Activated CD8-positive, alpha-beta memory T cell treated with anti-CD3 and anti-CD28 coated beads for 48 hours (primary cell): ENCODE measurements around the gene PDE1C.

Experiments
- DNase-seq, 3 experiments: peaks; one replicate each; pipeline ENCODE4 v3.0.0-alpha.2; 2020; ENCODE audit warnings: low read depth in 2 of 3, low spot score in 2 of 3

PDE1C gene

DNA sequence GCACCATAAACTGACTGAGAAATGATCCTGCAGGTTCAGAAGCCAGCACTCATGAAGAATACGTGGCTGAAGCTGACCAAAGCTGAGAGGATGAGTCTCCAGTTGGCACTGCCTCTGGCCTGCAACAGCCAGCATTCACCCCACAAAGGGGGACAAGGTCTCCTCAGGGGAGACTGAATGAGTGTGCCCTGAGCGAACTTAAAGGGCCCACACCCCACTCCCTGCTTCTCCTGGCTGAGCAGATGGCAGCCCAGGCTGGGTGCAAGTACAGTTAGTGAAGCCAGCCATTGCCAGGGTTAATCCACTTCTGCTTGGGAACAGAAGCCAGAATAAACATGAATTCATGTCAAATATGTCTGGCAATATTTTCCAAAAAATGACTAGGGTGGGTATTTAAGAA lies 285.1 kb downstream of the PDE1C start:
- DNase-seq, result no peak

DNA sequence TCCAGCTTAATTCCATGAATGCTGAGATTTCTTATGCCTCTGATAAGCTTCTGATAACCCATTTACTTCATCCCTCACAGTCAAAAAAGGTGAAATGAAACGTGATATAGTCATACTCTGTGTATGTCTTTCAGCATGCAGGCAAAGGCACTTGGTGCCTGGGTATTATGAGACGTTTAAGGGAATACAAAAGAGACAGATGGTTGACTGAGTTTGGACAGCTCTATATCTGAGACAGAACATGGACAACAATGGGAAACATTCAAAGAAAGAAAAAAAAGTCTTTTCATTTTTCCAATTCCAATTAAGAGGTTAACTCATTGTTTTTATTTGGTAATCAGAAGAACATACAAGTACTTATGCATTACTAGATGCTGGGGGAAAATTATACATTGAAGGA lies 287.0 kb downstream of the PDE1C start:
- no peak for DNase-seq

GRCh38 chr7:31782411-31782991 lies 287.7 kb downstream of the PDE1C start:
- no peak for DNase-seq

- no peak for DNase-seq
These were observed 291.9 kb downstream of the PDE1C start for GRCh38 chr7:31778296-31778695.

GRCh38 chr7:31776616-31777015 lies 293.6 kb downstream of the PDE1C start:
- DNase-seq, result no peak

GRCh38 chr7:31775556-31775955 lies 294.7 kb downstream of the PDE1C start:
- no peak for DNase-seq

GRCh38 chr7:31772211-31772610 lies 298.0 kb downstream of the PDE1C start:
- no peak for DNase-seq

DNA sequence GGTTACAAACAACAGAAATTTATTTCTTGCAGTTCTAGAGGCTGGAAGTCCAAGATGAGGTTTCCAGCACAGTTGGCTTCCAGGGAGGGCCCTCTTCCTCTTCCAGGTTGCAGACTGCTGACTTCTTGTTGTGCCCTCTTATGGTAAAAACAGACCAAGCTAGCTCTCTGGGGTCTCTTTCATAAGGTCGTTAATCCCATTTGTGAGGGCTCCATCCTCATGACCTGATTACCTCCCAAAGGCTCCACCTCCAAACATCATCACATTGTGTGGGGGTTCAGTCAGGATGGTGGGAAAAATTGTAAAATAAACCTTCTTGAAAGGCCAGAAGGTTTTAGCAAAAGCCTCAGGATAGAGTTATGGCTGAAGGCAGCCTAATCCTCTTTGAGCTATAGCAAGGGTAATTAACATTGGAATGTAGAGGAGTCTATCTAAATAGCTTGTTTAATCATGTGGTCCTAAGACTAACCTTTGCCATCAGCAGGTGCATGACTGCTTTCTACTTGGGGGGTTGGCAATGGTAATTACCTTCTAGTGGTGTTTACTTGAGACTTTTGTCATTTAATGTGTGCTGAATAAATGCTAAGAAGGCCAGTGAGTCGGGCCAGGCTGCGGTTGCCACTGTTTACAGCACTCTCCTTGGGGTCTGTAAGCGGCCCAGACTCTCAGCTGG lies 302.4 kb downstream of the PDE1C start:
- no peak for DNase-seq

DNA sequence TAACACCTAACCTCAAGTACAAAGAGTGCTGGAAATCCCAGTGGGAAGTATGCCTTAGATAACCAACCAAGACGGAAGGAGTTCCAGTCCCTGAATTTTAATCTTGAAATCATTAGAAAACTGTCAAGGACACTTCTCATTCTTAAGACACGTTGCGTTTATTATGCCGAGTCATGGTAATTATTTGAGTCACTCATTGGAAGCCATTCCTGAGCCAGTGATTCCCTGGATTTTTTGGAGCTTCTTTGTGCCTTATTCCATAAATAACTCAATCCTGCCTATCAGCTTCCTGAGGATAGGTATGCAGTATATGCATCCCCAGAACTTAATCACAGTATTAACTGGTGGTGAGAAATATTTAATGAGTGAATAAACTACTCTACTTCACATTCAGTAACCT lies 305.7 kb downstream of the PDE1C start:
- no peak for DNase-seq

DNA sequence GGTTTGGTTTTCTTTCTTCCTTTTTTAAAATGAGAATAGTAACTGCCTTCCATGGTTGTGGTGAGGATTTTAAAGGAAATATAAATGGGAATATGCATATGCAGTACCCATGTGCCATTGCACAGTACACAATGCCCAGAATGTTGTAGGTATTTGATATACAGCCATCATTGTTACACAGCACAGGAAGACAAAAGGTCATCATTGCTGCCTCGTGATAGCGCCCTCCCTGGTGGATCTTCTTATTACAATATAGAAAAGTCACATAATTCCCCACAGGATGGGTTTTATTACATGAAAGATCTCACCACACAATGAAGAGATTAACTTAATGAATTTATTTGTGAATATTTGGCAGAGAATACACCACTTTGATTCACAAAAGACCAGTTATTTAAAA lies 306.7 kb downstream of the PDE1C start:
- DNase-seq, result no peak

DNA sequence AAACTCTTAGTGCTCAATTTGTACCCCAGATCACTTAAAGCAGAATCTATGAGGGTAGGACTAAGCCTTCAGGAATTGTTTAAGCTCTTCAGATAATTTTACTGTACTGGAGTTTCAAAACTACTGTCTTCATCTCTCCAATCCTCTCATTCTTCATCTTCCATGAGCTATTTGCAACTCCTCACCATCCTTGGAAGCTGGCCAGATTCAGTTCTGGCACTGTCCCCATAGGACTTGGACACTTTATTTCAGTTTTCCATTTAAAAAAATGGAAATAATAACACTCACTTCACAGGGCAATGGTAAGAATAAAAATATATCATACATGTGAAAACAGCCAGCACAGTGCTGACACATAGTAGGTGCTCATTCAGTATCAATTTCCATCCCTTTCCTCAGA lies 308.6 kb downstream of the PDE1C start:
- no peak for DNase-seq

- no peak for DNase-seq
These were observed 311.5 kb downstream of the PDE1C start for GRCh38 chr7:31758755-31759154.

- DNase-seq, result no peak
These were observed 318.5 kb downstream of the PDE1C start for GRCh38 chr7:31751726-31752125.

GRCh38 chr7:31748084-31748483 lies 322.1 kb downstream of the PDE1C start:
- no peak for DNase-seq

DNA sequence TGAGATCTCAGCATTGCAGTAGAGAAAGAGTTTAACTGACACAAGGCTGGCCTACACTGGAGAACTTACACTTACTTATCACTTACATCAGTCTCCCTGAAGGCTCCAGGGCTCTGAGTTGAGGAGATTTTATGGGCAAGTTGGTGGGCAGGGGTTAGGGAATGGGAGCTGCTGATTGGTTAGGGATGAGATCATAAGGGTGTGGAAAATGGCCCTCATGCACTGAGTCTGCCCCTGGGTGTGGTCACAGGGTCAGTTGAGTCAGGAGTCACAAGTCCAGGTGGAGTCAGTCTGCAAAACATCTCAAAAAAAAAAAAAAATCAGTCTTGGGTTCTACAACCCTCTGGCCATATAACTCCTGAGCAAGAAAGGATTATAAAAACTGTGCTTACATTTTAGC lies 322.7 kb downstream of the PDE1C start:
- DNase-seq, result no peak

DNA sequence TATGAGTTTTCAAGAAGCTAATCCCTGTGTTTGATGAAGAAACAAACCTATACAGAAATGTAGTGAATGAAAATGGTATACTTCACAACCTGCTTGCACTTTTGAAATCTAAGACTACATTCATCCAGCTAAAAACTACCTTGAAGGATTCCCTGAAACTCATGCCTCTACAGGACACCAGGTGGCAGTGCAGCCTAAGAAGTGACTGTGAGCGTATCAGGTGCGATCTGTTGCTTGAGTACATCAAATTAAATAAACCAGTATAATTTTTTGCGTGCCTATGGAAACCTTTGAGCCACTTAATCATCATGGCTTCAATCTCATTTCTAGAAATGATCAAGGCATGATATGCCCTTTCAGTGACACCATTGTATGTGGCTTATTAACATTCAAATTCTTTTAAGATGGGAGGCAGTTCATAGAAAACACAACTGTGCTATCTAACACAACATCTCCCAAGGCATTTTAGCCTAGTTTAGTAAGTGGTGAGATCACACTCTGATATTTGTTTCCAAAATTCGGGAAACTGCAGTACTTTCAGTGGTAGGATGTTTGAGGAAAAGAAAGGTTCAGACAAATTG lies 325.8 kb downstream of the PDE1C start:
- DNase-seq, result peak in 1 of 3 experiments; percentile 7

GRCh38 chr7:31741852-31742251 lies 328.4 kb downstream of the PDE1C start:
- DNase-seq, result no peak

DNA sequence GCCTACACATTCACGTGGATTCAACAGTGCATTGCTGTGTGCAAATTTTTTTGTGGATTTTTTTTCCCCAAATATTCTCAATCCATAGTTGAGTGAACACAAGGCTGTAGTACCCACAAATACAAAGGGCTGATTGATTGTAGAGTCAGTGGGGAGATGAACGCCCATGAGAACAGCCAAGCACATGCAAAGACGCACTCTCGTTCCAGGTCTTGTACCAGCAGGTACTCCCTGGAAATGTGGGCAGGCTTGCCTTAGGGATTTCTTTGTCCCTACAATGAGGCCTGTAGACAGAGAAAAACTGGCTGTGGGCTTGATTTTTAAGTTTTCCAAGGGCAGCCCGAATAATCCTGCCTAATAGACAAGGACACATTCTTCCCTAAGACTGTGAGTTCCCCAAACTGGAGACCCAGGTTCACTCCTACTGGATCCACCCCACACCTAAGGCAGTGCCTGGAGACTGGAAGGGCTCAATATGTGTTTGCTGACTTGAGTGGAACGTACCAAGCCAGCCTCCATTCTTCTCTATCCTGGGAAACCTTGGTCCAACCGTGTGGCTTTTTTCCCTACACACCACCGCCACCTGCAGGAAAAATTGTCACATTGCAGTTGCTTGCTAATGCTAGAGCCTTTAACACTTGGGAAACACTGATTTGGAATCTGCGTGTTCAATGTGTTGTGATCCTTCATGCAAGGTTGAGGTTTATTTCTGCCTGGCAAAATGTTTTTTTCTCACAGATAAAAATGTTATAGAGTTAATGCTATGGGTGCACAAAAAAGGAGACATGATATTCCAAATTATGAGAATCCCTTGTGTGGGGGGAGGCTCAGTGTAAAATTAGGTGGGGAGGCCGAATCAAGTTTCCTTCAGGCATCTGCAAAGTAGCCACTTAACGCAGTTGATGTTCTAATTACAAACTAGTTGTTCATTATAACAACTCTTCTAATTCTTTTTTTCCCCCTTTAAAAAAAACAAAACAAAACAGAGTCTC lies 333.9 kb downstream of the PDE1C start:
- DNase-seq, result peak in 1 of 3 experiments; percentile 1

DNA sequence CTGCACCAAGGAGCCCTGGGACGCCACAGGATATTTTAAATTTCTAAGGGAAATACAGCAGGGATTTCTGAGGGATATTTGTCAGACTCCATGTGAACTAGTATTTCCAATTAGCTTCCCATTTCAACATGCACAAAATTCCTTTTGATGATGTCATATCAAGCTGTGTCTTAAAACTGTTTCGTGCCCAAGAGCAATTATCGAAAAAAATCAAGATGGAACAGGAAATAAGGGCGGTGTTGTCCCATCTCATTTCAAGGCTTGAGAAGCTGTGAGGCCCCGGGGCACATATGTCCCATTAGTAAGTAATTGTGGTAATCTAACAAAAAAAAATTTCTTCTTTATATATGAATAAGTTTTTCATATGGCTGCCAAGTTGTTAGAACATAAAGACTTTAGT lies 335.8 kb downstream of the PDE1C start:
- DNase-seq, result no peak

GRCh38 chr7:31729195-31729804 lies 340.9 kb downstream of the PDE1C start:
- no peak for DNase-seq

- DNase-seq, result no peak
These were observed 345.5 kb downstream of the PDE1C start for GRCh38 chr7:31724696-31725095.
